NT2/D1 (cell line): ENCODE measurements around the gene POU3F3.

Experiments
- DNase-seq: peaks from one replicate; pipeline ENCODE4 v3.0.0-alpha.2; 2011; ENCODE audit warnings: low read depth, low spot score
- H3K27me3 ChIP-seq: 2 replicates; pipeline ENCODE4 v1.6.0; 2011; ENCODE audit warnings: mild to moderate bottlenecking; ENCODE audit not compliant: insufficient read length, insufficient read depth
- H3K36me3 ChIP-seq: 2 replicates; pipeline ENCODE4 v1.6.1; 2011; ENCODE audit warnings: mild to moderate bottlenecking, low read length, mixed read lengths; ENCODE audit not compliant: insufficient read depth, insufficient read length
- H3K4me1 ChIP-seq: 2 replicates; pipeline ENCODE4 v1.5.1; 2011; ENCODE audit not compliant: insufficient read depth, insufficient read length
- H3K4me3 ChIP-seq: 2 replicates; pipeline ENCODE4 v1.5.1; 2011; ENCODE audit warnings: low read depth; ENCODE audit not compliant: insufficient read length
- H3K9ac ChIP-seq: 2 replicates; pipeline ENCODE4 v1.6.0; 2011; ENCODE audit warnings: low read depth; ENCODE audit not compliant: insufficient read length
- H3K9me3 ChIP-seq: 2 replicates; pipeline ENCODE4 v1.5.1; 2011; ENCODE audit warnings: mild to moderate bottlenecking, low read length; ENCODE audit not compliant: insufficient read depth
- SUZ12 ChIP-seq: IDR thresholded peaks from 2 replicates; pipeline ENCODE4 v1.6.1; 2011; ENCODE audit not compliant: insufficient read length, insufficient read depth; ENCODE audit errors: extremely low read depth
- YY1 ChIP-seq: IDR thresholded peaks from 2 replicates; pipeline ENCODE4 v1.6.1; 2011; ENCODE audit not compliant: insufficient read length, insufficient read depth
- ZNF274 ChIP-seq: IDR thresholded peaks from 2 replicates; pipeline ENCODE4 v1.6.1; 2011; ENCODE audit warnings: mild to moderate bottlenecking, low read depth, low read length

POU3F3 gene

DNA sequence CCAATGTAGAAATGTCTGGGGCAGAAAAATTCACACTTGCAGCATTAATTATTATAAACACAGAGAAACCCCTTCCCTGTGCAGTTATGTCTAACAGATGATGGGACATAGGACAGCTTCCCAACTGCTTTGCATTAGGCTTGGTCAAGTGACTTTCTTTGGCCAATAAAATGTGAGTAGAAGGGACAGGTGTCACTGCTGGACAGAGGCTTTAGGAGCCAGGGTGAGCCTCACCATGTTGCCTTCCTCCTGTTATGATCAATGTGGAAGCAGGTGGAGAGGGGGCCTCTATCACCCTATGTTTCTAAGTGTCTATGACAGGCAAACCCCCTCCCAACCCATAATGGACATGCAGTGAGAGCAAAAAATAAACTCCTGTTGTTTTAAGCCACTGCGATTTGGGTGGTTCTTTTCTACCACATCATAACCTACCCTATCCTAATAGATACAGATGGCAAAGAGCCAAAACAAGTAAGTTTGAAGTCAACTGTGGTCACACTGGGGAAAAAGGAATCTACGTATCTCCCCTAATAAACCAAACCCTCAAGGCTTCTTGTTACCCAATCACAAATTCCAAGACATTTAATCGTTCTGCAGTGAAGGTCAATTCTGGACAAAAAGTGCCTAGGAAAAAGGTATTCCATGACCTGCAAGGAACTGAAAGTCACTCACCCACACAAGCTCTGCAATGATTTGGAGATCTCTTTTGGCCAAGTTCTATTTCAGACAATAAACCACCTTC lies 28.6 kb upstream of the POU3F3 start:
- H3K4me1 ChIP-seq, result no peaks in the 10 kb centered on the region
- no peaks in the 10 kb centered on the region for H3K9me3 ChIP-seq
- DNase-seq, result no peak
- no peak for TF ChIP-seq YY1
- TF ChIP-seq SUZ12, result no peak
- TF ChIP-seq ZNF274, result no peak
- no peak overlapping the region for H3K4me3 ChIP-seq
- no peak overlapping the region for H3K9ac ChIP-seq
- no peaks in the 10 kb centered on the region for H3K27me3 ChIP-seq
- H3K36me3 ChIP-seq, result no peaks in the 10 kb centered on the region

DNA sequence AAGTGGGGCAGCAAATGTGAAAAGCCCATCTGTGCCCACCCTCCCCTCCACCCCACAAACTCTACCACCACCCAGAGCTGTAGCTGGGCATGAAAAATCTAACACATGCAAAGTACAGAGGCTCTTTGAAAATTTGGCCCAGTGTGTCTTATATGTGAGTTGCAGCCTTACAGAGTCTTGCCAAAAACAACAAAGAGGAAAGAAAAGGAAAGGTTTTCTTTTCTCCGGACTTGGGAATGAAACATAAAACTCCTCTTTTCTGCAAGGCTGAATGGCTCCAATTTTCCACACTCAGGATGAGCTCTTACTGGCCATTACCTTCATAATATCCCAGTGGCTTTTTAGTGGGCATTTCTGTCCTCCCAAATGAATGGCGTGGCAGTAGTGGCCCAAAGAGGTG lies 27.9 kb upstream of the POU3F3 start:
- Histone ChIP-seq H3K9me3 (no peaks in the 10 kb centered on the region), H3K4me1 (no peaks in the 10 kb centered on the region), H3K9ac (no peak overlapping the region), H3K4me3 (no peak overlapping the region), H3K36me3 (no peaks in the 10 kb centered on the region), H3K27me3 (no peaks in the 10 kb centered on the region)
- TF ChIP-seq ZNF274, result no peak
- TF ChIP-seq YY1, result no peak
- TF ChIP-seq SUZ12, result no peak
- no peak for DNase-seq

DNA sequence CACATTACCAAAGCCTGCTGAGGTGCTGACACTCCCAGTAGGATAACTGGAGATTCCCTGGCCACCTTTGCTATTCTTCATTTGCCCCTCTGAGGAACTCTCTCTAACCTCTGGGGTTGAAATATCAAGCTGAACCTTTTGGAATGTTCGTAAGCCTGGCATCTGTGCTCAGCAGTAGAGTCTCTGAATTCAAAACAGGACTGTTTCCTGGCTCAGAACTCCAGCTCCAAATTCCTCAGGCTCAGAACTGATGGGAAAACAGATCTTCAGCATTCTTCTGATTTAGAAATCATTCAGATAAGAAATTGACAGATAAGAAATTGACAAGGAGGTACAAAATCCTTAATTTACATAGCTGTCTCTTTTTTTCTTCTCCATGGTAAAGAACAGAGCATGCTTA lies 22.2 kb upstream of the POU3F3 start:
- TF ChIP-seq SUZ12 (no peak), YY1 (no peak), ZNF274 (no peak)
- H3K9ac ChIP-seq, result no peak overlapping the region
- no peak for DNase-seq
- H3K36me3 ChIP-seq, result no peaks in the 10 kb centered on the region
- no peak overlapping the region for H3K4me3 ChIP-seq
- H3K9me3 ChIP-seq, result no peaks in the 10 kb centered on the region
- no peaks in the 10 kb centered on the region for H3K4me1 ChIP-seq
- no peaks in the 10 kb centered on the region for H3K27me3 ChIP-seq

DNA sequence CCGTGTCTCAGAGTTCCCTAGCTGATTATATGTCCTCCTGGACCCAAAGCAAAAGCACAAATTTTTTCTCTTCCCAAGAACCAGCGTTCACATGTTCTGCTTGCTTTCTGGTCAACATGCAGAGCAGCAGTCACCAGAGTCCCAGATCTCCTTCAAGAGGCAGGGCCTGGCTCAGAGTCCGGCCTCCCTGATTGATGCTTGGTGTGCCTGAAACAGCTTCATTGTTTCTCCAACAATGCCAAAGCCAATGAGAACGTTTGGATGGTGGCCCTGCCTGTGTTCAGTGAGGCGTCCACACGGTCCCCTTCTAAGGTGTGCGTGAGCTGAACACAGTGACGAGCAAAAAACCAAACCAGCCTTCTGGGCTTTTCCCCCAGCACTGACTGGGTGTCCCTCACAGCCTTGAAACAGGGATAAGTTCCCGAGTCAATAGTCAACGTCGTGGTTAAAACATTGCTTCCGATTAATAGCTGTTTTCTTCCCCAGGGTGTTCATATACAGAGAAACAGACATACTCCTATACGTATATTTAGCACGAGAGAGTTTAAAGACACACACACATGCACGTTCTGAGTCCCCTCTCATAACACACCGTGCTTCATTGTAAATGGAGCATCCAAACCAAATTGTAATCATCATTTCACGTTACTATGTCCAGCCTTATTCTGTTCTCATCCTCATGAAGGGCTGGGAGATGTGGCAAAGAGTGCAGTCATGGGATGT lies 19.3 kb upstream of the POU3F3 start:
- no peaks in the 10 kb centered on the region for H3K4me1 ChIP-seq
- H3K27me3 ChIP-seq, result no peaks in the 10 kb centered on the region
- TF ChIP-seq SUZ12, result no peak
- TF ChIP-seq YY1, result no peak
- no peak for TF ChIP-seq ZNF274
- no peaks in the 10 kb centered on the region for H3K9me3 ChIP-seq
- no peak overlapping the region for H3K9ac ChIP-seq
- H3K4me3 ChIP-seq, result no peak overlapping the region
- DNase-seq, result no peak
- H3K36me3 ChIP-seq, result no peaks in the 10 kb centered on the region

DNA sequence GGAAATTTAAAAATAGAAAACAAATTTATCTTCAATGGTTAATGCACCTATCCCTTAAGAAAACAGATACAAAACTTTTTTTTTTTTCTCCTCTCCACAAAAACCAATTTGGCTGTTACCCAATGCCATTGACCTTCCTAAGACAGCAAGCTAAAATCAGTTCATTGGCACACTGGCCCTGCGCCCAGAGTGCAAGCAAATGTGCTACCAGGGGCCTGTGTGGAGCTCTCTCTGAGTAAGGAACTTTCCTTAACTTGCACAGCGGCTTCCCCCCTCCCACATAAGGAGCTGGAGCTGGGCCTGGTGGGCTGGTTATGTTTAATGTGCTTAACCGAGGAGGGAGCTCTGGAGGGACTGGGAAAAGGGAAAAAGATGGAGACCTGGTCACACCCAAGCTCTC lies 17.6 kb upstream of the POU3F3 start:
- no peaks in the 10 kb centered on the region for H3K36me3 ChIP-seq
- no peak overlapping the region for H3K4me3 ChIP-seq
- TF ChIP-seq YY1 (no peak), SUZ12 (no peak), ZNF274 (no peak)
- H3K27me3 ChIP-seq, result peaks cover 5% of the 10 kb centered on the region
- H3K4me1 ChIP-seq, result no peaks in the 10 kb centered on the region
- no peak overlapping the region for H3K9ac ChIP-seq
- no peak for DNase-seq
- no peaks in the 10 kb centered on the region for H3K9me3 ChIP-seq

DNA sequence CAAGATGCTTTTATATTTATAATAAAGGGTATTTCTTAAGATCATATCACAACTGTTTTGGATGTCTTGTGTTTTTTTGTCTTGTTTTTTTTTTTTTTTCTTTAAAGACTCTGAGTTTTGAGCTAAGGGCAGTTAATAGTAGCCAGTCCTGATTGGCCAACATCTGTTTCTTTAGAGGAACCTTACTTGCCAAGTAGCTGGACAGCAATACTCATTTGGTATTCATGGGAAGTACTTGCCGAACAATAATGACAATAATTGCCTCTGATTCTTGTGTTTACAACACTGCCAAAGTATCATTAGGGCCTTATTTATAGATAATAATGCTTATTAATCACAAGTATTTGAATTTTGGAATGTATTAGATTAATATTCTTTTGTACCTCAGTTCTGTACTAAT lies 17.1 kb upstream of the POU3F3 start:
- Histone ChIP-seq H3K9me3 (no peaks in the 10 kb centered on the region), H3K4me3 (no peak overlapping the region), H3K4me1 (no peaks in the 10 kb centered on the region), H3K9ac (no peak overlapping the region), H3K36me3 (no peaks in the 10 kb centered on the region), H3K27me3 (peaks cover 11% of the 10 kb centered on the region)
- TF ChIP-seq ZNF274, result no peak
- TF ChIP-seq SUZ12, result no peak
- no peak for TF ChIP-seq YY1
- DNase-seq, result no peak

DNA sequence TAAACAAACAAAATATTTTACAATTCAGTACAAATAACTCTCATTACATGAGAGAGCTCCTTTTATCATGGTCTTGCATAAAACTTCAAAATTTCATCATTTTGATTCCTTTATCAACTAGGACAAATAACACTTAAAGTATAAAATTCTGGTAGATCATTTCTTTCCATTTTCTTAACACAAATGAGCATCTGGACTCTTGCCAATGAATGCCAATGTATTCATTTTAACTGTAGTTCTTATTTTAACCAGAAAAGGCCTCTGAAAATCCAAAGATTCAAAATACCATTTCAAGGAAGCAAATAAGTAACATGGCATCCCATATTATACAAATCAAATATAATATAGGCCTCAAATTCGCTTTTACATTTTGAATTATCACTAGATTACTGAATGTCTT lies 13.8 kb upstream of the POU3F3 start:
- no peak for DNase-seq
- no peaks in the 10 kb centered on the region for H3K4me1 ChIP-seq
- no peak for TF ChIP-seq YY1
- no peak for TF ChIP-seq SUZ12
- TF ChIP-seq ZNF274, result no peak
- no peaks in the 10 kb centered on the region for H3K36me3 ChIP-seq
- peaks cover 43% of the 10 kb centered on the region for H3K27me3 ChIP-seq
- H3K4me3 ChIP-seq, result no peak overlapping the region
- H3K9ac ChIP-seq, result no peak overlapping the region
- no peaks in the 10 kb centered on the region for H3K9me3 ChIP-seq
